Activated T-cell treated with anti-CD3 and anti-CD28 coated beads for 1 hour (primary cell): ENCODE measurements around the gene RAB11A.

Experiments
- DNase-seq: peaks from one replicate; pipeline ENCODE4 v3.0.0-alpha.2; 2020; ENCODE audit warnings: low read depth

Gene RAB11A

GRCh38 chr15:65869126-65869953, at the start of gene RAB11A:
RAB11A (plus strand) TSS chr15:65869491; CDS start chr15:65869586, 95 bp downstream.
- peak; percentile 88 for DNase-seq

GRCh38 chr15:65819563-65819960, 49.7 kb upstream of the RAB11A start:
- DNase-seq = no peak

DNA sequence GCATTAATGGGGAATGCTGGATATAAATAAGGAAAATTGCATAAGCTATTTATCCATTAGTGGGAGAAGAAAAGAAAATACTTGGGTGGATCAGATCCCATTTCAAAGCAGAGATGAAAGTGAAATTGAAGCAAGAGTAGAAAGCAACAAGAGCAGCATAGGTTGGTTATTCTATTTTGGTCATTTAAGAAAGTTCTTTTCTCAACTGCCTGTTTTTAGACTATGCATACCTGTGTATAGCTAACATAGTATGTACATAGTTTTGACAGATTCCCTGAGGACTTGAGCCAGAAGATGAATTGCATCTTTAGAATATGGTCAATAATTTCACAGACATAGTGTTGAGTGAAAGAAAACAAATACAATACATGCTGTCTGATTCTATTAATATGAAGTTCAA, 48.2 kb upstream of the RAB11A start:
- no peak for DNase-seq

DNA sequence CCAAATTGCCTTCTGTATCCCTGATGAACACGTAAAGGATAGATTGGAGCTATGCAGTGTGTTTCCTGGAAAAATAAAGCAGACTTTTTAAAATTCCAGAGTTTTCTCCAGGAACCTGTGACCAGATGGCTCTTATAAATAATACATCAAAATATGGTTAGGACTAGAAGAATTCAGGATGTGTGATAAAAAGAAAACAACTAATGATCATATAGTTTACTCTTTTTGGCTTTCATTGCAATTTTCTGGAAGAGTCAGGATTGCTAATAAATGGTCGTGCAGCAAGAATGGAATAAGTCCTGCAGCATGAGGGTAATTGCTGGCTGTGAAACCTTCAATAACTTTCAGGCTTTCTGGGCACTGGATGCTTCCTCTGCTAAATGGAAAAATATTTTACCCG, 47.0 kb upstream of the RAB11A start:
- DNase-seq = no peak

DNA sequence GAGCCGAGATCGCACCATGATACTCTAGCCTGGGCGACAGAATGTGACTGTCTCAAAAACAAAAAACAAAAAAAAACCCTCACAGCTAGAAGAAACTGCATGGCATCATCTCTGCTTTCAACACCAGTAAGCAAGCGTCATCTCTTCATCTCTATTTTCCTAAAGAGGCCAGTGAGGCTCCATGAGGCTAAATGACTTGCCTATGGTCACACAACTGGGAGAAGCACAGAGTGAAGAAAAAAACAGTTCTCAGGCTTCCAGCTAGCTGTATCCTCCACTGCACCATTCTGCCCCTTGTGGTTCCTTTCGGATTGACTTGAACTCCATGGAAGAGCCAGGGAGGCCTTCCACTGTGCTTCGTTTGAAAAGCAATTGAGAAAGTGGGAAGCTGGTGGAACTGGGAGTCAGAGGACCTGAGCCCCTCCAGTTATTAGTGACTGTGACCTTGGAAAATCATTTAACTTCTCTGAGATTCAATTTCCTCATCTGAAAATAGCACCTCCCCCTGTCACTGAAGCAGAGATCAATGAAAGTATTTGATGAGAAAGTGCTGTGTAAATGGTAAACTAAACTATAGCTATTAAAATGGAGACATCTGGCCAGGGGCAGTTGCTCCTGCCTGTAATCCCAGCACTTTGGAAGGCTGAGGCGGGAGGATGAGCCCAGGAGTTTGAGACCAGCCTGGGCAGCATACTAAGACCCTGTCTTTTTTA, 45.1 kb upstream of the RAB11A start:
- no peak for DNase-seq

GRCh38 chr15:65824941-65825544, 44.2 kb upstream of the RAB11A start:
- no peak for DNase-seq

GRCh38 chr15:65827065-65827464, 42.2 kb upstream of the RAB11A start:
- DNase-seq = no peak

GRCh38 chr15:65828585-65828984, 40.7 kb upstream of the RAB11A start:
- DNase-seq = no peak

DNA sequence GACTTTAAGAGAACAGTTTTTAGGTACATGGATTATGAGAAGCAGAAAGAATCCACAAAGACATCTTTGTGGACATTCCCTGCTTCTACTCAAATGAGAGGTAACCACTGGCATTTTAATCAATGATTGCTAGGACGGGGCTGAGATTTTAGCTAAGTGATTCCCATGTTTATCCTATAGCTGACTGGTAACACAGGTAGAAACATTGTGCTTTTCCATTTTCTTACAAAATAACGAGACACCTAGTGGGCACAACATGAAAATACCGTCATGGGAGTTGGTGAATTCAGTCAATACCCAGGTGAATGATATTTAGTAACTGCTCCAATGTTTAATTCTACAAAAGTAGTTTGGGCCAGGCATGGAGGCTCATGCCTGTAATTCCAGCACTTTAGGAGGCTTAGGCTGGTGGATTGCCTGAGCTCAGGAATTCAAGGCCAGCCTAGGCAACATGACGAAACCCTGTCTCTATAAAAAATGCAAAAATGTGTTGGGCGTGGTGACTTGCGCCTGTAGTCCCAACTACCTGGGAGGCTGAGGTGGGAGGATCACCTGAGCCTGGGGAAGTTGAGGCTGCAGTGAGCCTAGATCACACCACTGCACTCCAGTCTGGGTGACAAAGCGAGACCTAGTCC, 40.0 kb upstream of the RAB11A start:
- DNase-seq = no peak

DNA sequence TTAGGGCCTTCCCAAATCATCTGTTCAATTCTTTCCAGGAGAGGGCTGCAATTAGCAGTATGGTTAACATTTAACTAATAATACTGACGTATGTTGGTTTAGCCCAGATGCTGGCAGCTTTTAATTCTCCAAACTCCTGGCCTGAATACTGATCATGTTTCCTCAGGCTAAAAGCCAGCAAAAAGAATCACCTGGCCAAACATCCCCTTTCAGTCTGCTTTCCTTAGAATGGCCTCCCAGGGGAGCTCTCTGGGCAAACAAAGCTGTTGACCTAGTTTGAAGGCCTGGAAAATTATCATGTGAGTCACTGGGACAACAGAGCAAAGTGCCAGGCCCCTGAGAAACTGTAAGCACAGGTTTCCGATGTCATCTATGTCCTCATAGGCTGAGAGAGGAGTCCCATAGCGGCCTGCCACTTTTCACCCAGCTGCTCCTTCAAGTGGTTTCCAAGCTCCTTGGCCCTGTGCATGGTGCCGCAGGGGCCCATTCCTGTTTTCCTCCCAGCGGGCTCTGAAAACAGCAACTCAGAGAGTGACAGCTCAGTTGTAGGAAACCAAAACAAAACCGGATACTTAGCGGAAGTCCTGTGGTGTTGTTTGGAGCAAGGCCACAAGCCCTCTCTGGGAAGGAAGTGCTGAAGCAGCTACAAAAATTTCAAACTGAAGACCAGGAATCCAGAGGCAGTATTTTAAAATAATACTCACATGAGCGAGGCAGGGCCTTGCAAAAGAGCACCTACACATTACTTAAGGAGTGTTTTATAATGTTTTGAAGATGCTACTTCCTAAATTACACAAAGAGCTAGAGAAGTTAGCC, 36.5 kb upstream of the RAB11A start:
- DNase-seq = peak; percentile 33

DNA sequence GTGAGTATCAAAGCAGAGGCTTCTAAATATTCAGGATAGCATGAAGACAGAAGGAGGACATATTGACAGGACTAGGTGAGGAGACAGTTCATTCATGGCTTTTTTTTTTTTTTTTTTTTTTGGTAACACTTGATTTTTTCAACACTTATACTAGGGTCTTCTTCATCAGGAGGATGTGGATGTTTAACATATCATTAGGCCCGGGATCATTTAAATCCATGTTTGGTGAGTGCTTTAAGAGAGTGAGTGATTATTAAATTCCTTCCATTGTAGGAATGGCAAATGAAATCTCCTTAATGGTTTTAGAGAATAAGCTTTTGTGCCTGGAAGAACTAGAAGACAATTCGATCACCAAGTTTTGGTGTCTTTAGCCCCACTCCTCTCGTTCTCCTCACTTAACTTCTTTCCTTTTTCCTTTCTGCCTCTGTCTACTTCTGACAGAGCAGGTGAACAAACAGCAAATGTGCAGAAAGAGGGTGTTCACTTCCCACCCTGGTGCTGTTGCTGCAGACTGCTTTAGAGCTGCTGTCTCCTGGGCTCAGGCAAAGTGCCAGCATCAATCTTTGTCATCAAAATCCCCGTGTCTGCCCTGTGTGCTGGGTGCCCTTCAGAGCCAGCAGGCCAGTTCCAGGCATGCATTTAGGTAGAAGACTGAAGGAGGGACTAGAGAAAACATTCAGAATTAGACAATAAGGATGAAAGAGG, 35.6 kb upstream of the RAB11A start:
- DNase-seq = no peak

GRCh38 chr15:65834603-65835282, 34.5 kb upstream of the RAB11A start:
- DNase-seq = no peak

DNA sequence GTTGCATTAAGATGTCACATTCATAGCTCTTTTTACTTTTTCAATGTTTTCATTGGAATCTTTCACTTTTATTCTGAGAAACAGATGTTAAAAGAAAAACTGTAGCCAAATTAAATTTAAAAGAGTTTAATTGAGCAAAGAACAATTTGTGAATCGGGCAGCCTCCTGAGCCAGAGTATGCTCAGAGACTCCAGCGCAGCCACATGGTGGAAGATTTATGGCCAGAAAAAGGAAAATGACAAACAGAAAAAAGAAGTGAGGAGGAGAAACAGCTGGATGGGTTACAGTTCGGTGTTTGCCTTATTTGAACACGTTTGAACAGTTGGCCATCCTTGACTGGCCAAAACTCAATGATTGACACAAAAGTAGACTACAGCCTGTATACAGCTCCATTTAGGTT, 33.8 kb upstream of the RAB11A start:
- no peak for DNase-seq

- DNase-seq = no peak
Observed at GRCh38 chr15:65836665-65837064, 32.6 kb upstream of the RAB11A start.

GRCh38 chr15:65837301-65838294, 31.7 kb upstream of the RAB11A start:
- no peak for DNase-seq

DNA sequence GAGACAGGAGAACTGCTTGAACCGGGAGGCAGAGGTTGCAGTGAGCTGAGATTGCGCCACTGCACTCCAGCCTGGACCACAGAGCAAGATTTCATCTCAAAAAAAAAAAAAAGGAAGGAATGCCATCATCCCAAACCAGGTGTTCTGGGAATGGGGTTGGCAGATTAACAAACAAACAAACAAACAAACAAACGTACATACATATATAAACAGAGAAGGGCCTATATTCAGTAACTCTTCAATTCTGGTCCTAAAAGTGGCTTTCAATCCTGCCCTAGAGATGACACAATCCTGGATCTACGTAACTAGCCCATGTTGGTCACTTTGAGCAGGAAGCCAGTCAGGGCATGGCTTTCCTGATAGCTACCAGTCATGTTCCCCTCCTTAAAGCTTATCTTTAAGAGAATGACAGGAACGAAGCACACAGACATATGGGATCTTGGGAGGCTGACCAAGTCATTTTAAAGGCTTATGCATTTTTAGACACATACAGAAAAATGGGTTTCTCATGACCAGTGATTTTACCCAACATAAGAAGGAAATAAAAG, 29.9 kb upstream of the RAB11A start:
- no peak for DNase-seq

- DNase-seq = no peak
Observed at GRCh38 chr15:65839985-65840384, 29.3 kb upstream of the RAB11A start.

DNA sequence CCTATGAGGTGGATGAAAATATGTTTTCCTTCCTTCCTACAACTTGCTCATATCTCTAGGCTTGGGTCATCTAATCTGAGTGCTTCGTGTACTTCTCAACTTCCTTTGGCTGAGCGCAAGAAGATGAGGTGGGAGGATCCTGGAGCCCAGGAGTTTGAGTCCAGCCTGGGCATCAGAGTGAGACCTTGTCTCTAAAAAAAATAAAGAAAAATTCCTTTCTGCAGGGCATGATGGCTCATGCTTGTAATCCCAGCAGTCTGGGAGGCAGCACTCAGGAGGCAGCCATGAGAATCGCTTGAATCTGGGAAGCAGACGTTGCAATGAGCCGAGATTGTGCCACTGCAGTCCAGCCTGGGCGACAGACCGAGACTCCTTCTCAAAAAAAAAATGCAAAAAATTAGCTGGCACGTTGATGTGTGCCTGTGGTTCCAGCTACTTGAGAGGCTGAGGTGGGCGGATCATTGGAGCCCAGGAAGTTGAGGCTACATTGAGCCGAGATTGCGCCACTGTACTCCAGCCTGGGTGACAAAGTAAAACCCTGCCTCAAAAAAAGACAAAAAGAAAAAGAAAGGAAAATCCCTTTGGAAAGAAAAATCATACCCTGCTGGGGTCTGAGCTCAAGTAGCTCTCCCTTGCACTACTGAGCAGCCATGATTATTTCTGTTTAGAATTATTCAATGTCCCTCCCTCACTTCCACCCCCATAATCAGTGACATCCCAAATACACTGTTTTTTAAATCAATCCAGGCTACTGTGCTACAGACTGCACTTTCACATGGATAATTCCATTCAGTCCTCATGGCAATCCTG, 28.0 kb upstream of the RAB11A start:
- DNase-seq = no peak
